DMS153 (cell line): Measurements from ENCODE around the gene MYH14.
A peak's percentile ranks its signal among the peaks of the same experiment; 100 is the strongest.

Experiments
- DNase-seq: peaks from one replicate; lab custom pipeline; 2025; lab: John Stamatoyannopoulos, UW

The MYH14 gene

DNA sequence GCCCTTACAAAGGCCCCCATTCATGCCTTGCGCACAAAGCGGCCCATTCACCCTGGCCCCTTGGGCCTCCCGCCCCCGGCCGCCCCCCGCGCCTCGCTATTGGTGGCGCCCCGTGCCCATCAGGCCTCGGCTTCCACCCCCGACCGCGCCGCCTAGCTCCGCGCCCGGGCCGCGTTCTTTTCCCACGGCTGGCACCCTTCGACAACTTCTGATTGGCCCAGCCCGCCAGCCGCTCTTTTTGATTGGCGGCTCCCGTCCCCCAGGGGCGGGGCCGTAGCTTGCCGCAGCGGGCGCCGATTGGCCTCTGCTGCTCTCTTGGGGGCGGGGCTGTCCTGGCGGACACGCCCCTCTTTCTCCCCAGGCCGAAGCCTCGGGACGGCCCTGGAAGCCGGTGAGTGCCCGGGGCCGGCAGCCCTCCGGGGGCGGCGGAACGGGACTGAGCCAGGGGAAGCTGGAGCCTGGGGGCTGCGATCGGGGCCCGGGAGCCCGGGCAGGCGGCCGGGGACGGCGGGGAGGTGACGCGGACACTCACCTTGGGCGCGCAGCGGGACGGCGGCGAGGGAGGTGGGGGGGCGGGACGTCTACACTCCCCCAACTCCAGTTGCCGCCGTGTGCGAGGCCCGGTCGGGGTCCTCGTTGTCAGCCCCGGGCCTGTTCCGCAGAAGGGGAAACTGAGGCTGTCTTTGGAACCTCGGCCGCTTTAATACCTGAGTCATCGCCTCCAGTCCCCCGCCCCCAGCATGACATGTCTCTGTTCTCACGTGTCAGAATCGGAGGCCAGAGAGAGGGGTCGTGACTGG lies at the start of gene MYH14:
MYH14 (plus strand) TSS at position 342 of the 800 bp plus-strand sequence. CDS start 6,744 bp downstream, outside the sequence.
- DNase-seq, result peak; percentile 91

DNA sequence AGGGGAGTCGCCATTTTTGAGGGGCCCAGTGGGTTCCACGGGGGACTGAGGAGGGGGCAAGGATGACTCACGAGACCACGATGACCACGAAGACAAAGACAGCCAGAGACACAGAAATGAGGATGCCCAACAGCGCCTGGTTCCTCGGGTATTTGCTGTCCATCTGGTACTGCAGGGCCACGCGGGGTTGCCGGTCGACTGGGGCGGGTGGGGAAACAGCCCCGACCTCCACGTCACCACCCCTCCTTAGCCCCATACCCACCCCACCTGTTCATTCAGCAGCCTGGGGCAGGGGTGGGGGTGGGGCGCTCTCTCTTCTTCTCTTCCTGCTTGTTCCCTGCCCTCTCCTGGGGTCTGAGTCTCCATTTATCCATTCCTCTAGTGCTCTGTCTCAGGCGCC lies 48.9 kb upstream of the MYH14 start:
- no peak for DNase-seq

DNA sequence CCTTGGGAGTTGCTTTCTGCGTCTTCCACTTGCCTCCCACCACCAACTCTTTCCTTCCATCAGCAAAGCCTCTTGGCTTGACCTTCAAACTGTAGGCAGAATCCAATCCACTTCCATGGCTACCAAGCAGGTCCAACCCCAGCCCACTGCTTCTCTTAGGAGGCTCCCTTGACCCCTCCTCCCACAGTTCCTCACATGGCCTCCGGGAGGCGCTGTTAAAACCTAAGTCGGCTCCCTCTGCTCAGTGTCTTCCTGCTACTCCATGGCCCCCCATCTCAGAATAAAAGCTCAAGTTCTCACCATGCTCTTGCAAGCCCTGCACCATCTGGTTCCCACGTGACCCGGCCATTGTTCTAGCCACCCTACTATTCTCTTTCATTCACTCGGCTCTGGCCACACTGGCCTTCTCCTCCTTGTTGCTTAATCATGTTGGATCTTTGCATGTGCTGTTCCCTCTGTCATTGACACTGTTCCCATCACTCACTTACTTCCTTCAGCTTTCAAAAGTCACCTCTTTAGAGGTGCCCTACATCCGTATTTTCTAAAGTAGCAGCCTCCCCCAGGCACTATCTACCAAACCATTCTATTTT lies 47.8 kb upstream of the MYH14 start:
- no peak for DNase-seq

DNA sequence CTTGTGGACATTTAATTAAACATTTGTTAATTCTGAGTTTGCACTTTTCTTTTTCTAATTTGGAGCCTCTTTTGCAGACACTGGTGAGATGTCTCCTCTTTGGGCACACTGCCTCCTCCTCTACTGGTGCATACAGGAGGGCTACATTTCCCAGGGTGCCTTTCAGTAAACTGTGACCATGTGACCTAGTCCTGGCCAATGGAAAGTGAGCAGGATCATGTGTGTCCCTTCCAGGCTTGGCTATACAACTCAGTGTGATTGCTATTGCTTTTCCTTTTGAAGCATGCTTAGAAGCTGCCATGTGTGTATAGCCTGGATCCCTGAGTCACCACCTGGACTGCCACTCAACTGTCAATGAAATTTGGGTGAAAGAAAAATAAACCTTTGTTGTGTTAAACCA lies 44.8 kb upstream of the MYH14 start:
- no peak for DNase-seq

DNA sequence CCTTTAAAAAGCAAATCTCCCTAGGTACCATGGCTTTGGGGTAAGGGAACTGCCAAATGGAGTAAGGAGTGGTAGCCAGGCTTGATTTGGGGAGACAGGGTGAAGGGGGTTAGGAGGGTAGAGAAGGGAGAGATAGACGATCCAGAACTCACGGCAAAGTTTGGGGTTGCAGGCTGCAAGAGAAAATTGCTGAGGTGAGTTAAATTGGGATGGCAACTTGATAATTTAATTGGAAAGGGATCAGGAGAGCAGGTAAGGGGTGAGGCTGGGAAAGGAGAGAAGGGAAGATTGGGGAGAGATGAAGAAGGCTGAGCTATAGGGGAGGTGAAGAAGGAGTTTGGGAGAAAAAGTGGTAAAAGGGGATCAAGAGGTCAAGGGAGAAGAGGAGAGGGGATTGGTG lies 44.3 kb upstream of the MYH14 start:
- DNase-seq, result no peak

DNA sequence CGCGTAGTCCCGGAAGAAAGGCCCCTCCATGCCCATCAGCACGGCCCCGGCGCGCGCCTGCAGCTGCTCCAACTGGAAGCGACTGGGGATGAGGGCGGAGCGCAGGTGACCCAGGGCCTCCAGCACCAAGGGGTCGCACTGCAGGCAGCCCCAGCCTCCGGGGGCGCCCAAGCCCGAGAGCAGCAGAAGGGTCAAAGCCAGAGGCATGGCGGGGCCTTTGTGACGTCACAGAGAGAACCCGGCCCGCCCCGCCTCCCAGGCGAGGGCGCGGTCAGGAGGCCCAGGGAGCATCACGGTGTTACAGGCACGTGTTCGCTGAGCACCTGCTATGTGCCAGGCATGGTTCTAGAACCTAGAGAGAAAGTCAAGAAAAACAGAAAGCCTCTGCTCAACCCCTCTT lies 40.4 kb upstream of the MYH14 start, which contains the start of gene IZUMO2:
IZUMO2 (minus strand) TSS at position 294 of the 400 bp plus-strand sequence; CDS start at position 207, 87 bp downstream.
- DNase-seq, result no peak

DNA sequence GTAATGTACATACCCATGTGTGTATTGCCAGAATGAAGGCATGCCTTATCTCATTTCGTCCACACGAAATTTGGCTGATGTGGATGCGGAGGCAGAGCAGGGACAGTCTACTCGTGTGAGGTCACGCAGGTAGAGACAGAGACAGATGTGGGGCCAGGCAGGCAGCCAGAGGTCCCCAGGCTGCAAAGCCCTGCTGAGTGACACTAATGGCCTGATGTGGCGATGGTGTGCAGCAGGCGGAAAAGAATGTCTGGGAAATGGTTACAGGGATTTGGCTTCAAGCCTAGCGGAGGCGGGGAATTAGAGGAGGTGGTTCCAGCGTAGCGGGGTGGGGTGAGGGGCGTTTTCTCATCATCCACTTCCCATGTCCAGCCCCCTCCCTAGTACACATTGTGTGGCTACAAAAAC lies 36.1 kb upstream of the MYH14 start:
- DNase-seq, result peak; percentile 24

DNA sequence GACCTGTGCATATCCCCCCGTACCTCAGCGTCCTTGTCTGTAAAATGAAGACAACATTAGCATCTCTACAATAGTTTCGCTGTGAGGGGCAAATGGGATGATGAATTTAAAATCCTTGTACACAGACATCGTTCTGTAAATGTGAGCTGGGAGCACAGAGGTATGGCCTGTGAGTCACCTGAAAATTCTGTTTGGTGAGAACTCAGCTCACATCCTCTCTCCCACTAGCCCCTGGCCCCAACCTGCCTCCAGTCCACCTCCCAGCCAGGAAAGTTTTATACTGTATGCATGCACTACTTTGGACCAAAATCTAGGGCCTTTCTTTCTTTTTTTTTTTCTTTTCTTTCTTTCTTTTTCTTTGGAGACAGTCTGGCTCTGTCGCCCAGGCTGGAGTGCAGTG lies 31.7 kb upstream of the MYH14 start:
- no peak for DNase-seq

DNA sequence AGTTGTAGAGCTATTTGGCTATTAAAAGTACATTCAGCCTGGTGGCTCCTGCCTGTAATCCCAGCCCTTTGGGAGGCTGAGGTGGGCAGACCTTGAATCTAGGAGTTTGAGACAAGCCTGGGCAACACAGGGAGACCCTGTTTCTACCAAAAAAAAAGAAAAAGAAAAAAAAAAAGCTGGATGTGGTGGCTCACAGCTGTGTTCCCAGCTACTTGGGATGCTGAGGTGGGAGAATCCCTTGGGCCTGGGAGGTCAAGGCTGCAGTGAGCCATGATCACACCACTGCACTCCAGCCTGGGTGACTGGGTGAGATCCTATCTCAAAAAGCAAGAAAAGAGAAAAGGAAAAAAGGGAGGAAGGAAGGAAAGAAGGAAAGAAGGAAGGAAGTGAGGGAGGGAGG lies 30.7 kb upstream of the MYH14 start:
- DNase-seq, result no peak

DNA sequence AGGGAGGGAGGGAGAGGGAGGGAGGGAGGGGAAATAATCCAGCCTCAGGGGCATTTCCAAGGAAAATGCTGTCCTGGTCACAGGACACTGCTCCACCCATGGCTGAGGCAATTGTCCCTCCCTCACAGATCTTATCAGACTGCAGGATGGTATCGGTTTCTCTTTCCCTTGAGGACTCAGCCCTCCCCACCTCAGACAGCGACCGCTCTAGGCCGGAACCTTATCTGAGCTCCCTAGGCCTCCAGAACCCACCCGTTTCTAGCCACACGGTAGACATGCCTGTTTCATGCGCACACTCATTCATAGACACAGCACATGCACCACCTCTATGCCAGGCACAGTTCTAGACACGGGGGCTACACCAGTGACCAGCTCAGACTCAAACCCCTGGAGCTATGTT lies 30.3 kb upstream of the MYH14 start:
- DNase-seq, result no peak

DNA sequence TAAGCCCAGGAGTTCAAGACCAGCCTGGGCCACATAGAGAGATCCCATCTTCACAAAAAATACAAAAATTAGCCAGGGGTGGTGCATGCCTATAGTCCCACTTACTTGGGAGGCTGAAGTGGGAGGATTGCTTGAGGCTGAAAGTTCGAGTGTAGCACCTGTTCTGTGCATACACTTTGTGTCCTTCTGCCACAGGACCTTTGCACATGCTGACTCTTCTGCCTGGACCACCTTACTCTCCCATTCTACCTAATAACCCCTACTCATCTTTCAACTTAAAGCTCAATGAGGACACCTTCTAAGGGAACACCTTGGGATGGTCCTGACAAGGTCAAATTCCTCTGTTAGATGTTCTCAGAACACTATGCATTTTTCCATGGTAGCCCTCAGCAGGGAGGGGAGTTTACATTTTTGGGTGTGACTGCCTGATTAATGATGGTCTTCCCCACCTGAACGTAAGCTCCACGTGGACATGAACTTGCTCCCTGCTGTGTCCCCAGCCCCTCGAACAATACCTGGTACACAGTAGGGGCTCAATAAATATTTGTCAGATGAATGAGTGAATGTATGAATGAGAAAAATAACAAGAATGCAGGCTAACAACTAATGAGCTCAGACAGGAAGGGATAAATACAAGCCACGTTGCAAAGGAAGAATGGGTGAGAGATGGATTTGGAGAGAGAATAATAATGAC lies 29.2 kb upstream of the MYH14 start:
- DNase-seq, result no peak

DNA sequence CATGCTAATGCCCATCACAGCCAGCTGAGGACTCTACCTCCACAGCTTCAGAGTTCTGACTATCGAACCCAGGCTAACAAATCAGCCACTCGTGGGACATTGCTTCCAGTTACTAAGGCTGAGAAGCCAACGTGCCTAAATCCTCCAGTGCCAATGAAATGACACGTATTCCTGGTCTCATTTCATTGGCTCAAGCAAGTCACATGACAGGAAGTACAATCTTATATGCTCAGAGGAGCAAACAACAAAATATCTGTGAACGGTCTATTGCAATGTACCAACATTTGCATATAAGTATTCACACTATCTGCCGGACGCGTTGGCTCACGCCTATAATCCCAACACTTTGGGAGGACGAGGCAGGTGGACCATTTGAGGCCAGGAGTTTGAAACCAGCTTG lies 27.5 kb upstream of the MYH14 start:
- DNase-seq, result no peak

DNA sequence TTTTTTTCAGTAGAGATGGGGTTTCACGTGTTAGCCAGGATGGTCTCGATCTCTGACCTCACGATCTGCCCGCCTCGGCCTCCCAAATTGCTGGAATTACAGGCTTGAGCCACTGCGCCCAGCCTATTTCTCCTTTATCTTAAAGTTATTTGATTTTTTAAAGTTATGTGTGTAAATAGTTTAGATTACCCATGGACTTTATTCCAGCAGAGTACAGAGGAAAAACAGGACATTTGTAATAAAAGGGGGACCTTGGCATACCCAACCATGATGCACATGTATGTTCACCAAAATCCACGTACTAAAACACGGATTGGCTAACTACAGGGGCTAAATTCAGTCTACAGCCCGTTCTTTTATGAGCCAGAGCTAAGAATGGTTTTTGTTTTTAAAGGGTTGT lies 26.6 kb upstream of the MYH14 start:
- DNase-seq, result no peak

DNA sequence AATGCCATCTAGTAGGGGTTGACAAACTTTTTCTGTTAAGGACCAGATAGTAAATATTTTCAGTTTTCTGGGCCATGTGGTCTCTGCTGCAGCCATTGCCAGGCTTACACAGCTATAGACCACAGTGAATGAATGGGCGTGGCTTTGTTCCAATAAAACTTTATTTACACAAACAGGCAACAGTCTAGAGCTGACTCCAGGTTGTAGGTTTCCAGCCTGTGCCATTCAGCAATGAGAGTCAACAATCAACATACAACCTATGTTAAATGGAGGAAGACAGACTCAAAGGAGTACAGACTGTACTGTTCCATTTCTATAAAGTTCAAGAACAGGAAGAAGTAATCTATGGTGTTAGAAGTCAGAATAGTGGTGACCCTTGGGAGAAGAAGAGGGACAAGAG lies 25.1 kb upstream of the MYH14 start:
- no peak for DNase-seq

DNA sequence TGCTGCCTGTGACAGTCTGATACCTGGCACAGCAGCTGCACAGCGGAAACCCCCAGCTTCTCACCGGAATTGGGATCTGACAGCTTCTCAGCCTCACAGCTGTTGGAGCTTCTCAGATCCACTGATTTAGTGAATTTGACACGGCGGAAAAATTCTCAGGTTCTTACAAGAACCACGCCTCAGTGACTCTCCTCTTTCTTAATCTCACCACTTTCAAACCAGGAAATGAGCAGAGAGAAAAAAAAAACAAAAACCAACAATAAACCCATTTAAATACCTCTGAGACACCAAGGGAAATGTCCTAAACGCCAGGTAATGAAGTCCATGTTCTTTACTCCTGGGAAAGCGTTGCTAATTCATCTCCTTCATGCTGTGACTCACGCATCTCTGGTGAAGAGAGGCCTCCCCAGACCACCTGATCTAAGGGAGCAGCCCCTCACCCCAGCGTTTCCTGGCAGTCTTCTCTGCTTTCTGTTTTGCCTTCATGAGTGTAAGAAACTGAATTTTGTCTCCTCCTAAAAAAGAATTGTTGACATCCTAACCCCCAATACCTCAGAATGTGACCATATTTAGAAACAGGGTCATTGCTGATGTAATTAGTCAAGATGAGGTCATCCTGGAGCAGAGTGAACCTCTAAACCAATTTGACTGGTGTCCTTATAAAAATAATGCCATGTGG lies 24.4 kb upstream of the MYH14 start:
- DNase-seq, result no peak

DNA sequence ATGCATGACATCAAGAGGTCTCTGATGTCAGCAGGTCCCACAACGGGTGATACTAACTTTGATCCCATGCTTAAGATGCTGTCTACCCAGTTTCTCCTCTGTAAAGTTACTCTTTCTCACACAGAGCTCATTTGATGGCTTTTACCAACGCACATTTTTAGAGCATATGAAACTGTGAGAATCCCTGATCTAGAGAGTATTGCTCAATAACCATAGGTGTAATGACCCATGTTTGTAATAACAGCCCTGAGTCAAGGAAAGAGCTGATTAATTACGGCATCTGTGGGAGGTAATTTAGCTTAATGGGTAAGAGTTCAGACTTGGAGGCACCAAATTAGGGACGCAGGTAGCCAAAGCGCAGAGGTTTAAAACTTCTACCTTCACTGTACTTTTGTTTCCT lies 22.3 kb upstream of the MYH14 start:
- no peak for DNase-seq

DNA sequence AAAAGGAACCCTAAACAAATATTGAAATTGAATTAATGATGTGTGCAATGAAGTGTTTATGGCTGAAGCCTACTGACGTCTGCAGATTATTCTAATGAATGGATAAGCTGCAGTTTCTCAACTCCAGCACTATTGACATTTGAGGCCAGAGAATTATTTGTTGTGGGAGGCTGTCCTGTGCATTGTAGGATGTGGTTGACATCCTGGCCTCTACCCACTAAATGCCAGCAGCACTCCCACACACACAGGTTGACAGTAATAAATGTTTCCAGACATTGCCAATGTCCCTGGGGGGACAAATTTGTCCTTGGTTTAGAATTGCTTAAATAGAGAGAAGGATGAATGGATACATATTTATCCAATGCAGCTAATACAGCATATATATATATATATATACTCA lies 19.2 kb upstream of the MYH14 start:
- peak; percentile 23 for DNase-seq

DNA sequence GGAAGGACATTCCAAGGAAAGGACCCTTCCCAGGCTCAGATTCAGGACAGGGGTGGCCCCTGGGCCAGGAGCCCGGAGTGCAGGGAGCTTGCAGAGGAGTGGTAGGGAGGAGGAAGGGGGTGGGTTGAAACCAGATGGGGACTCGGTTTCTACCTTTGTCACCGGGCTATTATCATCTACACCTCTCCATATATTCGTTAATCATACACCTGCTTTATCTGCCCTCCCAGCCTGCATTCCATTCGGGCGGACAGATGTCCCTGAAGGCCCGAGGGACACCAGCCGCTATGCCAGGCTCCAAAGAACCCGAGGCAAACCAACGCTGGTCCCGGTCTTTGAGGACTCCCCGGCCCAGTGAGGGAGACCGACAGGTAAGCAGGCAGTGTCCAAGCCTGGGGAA lies 15.5 kb upstream of the MYH14 start:
- no peak for DNase-seq

DNA sequence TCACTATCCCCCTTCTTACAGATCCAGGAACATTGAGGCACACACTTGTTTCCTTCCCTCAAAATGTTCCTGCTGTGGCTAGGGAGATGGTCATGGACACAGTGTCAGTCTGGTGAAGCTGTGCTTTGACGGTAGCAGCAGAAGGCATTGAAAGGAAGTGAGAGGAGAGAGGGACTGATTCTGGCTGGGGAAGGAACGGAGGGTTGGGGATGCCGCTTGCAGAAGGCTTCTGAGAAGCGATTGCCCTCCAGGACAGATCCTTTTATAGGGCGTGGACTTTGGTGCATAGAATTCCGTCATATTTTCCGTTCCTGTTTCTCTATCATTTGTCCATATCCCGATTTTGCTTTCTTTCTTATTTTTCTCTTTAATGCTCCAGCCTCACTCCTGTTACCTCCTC lies 14.1 kb upstream of the MYH14 start:
- DNase-seq, result no peak

DNA sequence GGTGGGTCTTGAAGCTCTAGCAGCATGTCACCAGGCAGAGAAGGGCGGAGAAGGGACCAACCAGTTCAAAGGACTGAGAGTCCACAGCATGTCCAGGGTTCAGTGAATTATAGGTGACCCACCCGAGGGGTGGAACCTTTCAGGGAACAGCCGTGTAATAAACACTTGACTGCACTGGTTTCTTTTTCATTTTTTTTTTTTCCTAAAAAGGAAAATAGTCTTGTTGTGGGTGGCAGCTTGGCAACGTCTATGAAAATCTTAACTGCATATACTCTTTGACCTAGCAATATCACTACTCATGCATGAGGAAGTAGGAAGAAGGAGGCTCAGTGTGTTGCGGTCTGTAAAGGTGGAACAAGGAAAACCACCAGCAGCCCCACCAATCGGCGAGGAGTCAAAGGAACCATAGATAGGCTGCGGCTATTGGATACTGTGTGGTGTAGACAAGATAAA lies 13.0 kb upstream of the MYH14 start:
- no peak for DNase-seq

DNA sequence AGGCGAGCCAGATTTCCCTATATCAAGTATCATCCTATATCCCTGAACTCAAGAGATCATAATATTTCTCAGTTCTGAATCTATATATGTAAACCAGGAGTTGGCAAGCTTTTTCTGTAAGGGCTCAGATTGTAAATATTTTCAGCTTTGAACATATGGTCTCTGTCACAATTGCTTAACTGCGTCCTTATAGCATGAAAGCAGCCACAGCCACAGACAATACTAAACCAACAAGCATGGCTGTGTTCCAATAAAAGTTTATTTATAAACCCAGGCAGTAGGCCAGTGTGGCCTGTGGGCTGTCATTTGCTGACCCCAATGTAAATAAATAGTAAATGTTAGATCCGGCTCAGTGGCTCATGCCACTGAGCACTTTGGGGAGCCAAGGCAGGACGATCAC lies 12.2 kb upstream of the MYH14 start:
- peak; percentile 30 for DNase-seq

DNA sequence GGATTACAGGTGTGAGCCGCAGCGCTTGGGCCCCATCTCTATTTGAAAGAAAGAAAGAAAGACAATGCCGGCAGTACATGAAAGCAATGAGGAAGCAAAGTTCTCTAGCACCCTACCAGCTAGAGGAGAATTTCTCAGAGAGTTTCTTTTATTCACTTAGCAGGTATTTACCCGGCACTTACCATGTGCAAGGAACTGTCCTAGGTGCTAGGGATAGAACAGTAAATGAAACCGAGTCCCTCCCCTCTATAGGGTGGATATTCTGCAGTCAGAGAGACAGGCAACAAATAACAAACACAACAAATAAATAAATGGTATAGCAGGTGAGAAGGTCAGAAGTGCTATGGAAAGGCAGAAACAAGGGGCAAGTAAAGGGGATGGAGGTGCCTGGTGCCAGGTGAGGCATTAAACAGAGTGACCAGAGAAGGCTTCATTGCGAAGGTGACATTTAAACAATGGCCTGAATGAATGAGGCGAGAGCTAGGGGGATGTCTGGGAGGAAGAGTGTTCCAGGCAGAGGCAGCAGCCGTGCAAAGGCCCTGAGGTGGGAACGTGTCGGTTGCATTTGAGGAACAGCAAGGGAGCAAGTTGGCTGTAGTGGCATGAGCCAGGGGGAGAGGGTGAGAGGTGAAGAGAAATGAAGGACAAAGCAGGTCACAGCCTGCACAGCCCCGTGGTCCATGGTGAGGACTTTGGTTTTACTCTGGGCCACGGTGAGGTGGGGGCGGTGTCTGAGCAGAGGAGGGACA lies 10.8 kb upstream of the MYH14 start:
- no peak for DNase-seq
